HCT116 (cell line): Measurements from ENCODE around the gene SIAE.

Experiments used
- CEBPB ChIP-seq: IDR thresholded peaks from 2 replicates; pipeline ENCODE4 v1.6.1; 2012; ENCODE audit warnings: low read depth
- CTCF ChIP-seq, 3 experiments: fragments of 200-600 bp in 1 of 3; sonication (generic) in 1 of 3; IDR thresholded peaks in 2 of 3; conservative IDR thresholded peaks in 1 of 3; 2 replicates each; pipeline ENCODE4 v1.5.1; 2012 to 2017; ENCODE audit warnings: low read depth in 2 of 3, low read length in 2 of 3, antibody characterized with exemption in 1 of 3, borderline replicate concordance in 1 of 3, control low read depth in 1 of 3, mild to moderate bottlenecking in 1 of 3, mixed read lengths in 1 of 3, mixed run types in 1 of 3, moderate library complexity in 1 of 3; ENCODE audit not compliant: insufficient read depth in 1 of 3
- EZH2 ChIP-seq: fragments of 200-600 bp; sonication (generic); IDR thresholded peaks from 2 replicates; pipeline ENCODE4 v1.6.1; 2017; ENCODE audit warnings: antibody characterized with exemption, mixed run types
- POLR2A ChIP-seq: IDR thresholded peaks from 2 replicates; pipeline ENCODE4 v1.7.0; 2011; ENCODE audit warnings: borderline replicate concordance; ENCODE audit not compliant: insufficient read depth, insufficient read length; ENCODE audit errors: extremely low read depth
- POLR2AphosphoS5 ChIP-seq: IDR thresholded peaks from 2 replicates; pipeline ENCODE4 v1.6.1; 2011; ENCODE audit warnings: mild to moderate bottlenecking, low read depth, low read length, moderate library complexity
- RAD21 ChIP-seq: IDR thresholded peaks from 2 replicates; pipeline ENCODE4 v1.6.1; 2012; ENCODE audit warnings: low read depth, mild to moderate bottlenecking
- SIN3A ChIP-seq: IDR thresholded peaks from 2 replicates; pipeline ENCODE4 v1.6.1; 2012; ENCODE audit warnings: low read depth
- SP1 ChIP-seq: IDR thresholded peaks from 2 replicates; pipeline ENCODE4 v1.6.1; 2012; ENCODE audit warnings: low read depth
- TCF7L2 ChIP-seq: IDR thresholded peaks from 2 replicates; pipeline ENCODE4 v1.7.0; 2011; ENCODE audit warnings: borderline replicate concordance, inconsistent platforms; ENCODE audit not compliant: insufficient read depth, insufficient read length; ENCODE audit errors: extremely low read depth
- YY1 ChIP-seq: IDR thresholded peaks from 2 replicates; pipeline ENCODE4 v1.6.1; 2011; ENCODE audit warnings: low read length, low read depth, moderate library complexity, mild to moderate bottlenecking; ENCODE audit not compliant: insufficient replicate concordance; ENCODE audit errors: extremely low read depth
- ZNF274 ChIP-seq: fragments of 200-500 bp; sonication (Bioruptor generic); IDR thresholded peaks from 2 replicates; pipeline ENCODE4 v1.6.1; 2014; ENCODE audit warnings: mild to moderate bottlenecking, low read depth, low read length, inconsistent platforms

DNA sequence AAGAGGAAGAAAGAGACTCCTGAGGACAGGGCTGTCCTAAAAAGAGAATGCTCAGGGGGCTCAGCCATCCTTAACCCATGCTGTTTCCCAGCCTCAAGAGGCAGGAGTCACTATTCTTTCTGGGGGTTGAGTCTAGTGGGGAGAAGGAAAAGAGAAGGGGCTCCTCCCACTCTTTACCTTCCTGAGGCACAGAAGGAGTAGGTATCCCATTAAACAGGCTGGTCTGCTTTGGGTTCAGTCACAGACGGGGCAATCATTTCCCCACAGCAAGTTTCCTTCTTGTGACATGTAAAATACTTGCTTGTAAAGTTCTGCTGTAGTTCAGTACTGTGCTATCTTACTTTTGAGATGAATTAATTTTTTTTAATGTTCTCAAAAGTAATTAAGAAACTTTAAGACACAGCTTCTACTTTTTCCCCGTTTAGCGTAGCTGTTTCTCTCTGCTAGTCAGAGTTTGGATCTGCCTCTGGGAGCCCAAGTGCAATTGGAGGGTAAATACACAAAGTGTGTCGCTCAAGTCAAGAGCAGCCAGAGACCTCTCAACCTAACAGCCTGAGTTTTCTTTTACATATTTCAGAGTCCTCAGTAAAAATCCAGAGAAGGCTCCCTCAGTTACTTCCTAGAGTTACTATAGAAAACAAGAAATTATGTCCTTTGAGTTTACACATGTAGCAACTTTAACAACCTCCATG lies 88.7 kb downstream of the SIAE start:
- TF ChIP-seq TCF7L2 = no peak
- TF ChIP-seq CTCF (IDR thresholded peaks at IDR 0.05 in 2 of 3, conservative IDR thresholded peaks at IDR 0.05 in 1 of 3; ENCODE audit: borderline replicate concordance in 1 of 3, insufficient read depth in 1 of 3, low read depth in 2 of 3, low read length in 2 of 3) = no peak
- TF ChIP-seq SP1 = no peak
- TF ChIP-seq POLR2AphosphoS5 = no peak
- TF ChIP-seq POLR2A = no peak
- no peak for TF ChIP-seq ZNF274
- TF ChIP-seq SIN3A = no peak
- TF ChIP-seq EZH2 = no peak
- no peak for TF ChIP-seq RAD21
- no peak for TF ChIP-seq YY1
- TF ChIP-seq CEBPB = no peak
